ENCODE measurements around the gene RANGAP1.

DNA sequence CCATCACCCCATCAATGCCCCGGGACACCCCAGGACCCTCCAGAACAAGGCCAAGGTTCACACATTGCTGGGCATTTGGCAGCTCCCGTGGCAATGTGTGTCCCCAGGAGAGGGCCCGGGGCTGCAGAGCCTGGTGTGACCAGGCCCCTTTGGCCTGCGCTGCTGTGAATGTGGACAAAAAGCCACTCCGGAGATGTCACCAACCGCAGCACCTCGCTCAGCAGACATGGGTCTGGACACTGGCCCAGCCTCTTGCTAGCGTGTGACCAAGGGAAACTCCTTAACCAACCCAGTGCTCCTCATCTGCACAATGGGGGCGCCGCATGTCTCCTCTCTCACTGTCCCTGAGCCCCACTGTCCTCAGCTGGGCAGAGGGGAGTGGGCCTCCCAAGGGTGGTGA is 37.2 kb downstream of the RANGAP1 start:
- TF ChIP-seq, protein P1, sequence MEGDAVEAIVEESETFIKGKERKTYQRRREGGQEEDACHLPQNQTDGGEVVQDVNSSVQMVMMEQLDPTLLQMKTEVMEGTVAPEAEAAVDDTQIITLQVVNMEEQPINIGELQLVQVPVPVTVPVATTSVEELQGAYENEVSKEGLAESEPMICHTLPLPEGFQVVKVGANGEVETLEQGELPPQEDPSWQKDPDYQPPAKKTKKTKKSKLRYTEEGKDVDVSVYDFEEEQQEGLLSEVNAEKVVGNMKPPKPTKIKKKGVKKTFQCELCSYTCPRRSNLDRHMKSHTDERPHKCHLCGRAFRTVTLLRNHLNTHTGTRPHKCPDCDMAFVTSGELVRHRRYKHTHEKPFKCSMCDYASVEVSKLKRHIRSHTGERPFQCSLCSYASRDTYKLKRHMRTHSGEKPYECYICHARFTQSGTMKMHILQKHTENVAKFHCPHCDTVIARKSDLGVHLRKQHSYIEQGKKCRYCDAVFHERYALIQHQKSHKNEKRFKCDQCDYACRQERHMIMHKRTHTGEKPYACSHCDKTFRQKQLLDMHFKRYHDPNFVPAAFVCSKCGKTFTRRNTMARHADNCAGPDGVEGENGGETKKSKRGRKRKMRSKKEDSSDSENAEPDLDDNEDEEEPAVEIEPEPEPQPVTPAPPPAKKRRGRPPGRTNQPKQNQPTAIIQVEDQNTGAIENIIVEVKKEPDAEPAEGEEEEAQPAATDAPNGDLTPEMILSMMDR (conservative IDR thresholded peaks at IDR 0.05; ENCODE audit: low read length), result no peak
- TF ChIP-seq EZH2phosphoT487 (IDR thresholded peaks at IDR 0.05; ENCODE audit: borderline replicate concordance, low read depth, low read length), result no peak

Measured in OCI-LY7 (cell line).